ENCODE results near the gene CCDC148. TPM values are rescaled to one million over a fixed set of nuclear protein-coding genes. Genes with fewer than 3 reads are reported as not detected.

Gene CCDC148
- not detected for total RNA-seq

GRCh38 chr2:158456309-158457066 lies at the start of gene CCDC148, which contains the start of gene PKP4:
CCDC148 (minus strand) TSS chr2:158456753; CDS start chr2:158456439, 314 bp downstream.
PKP4 (plus strand) TSS chr2:158456952; CDS start chr2:158533185, 76,233 bp downstream.
- Mint-ChIP-seq H3K4me1 (ENCODE audit: low read depth) (peaks cover 24% of the 10 kb centered on the region), H3K27me3 (ENCODE audit: low read depth) (no peaks in the 10 kb centered on the region), H3K9me3 (no peaks in the 10 kb centered on the region), H3K27ac (peak within 1 kb of the TSS; percentile 79), H3K4me3 (peak within 1 kb of the TSS; percentile 95), H3K36me3 (ENCODE audit: low read depth) (peaks cover 3% of the 10 kb centered on the region)
- intact Hi-C loops (cut with micrococcal nuclease): loop anchor here (1.0 to 10.0 kb wide), 13 partner anchors 66 to 1922 kb away; partner anchors contain the start of genes ACVR1, ACVR1C, MARCHF7 and TANC1
- CTCF ChIA-PET: interaction anchor here (0.6 to 0.8 kb wide), 2 partner anchors 27 to 1091 kb away, joined by 3 to 8 read pairs; no protein-coding TSS in a partner anchor
- peak; percentile 94 for DNase-seq

- intact Hi-C loops (cut with micrococcal nuclease): no loop called here
- H3K4me1 Mint-ChIP-seq (ENCODE audit: low read depth): peaks cover 18% of the 10 kb centered on the region
- no peaks in the 10 kb centered on the region for H3K36me3 Mint-ChIP-seq (ENCODE audit: low read depth)
- CTCF ChIA-PET: no interaction called here
- no peak overlapping the region for H3K4me3 Mint-ChIP-seq
- no peaks in the 10 kb centered on the region for H3K27me3 Mint-ChIP-seq (ENCODE audit: low read depth)
- H3K9me3 Mint-ChIP-seq: no peaks in the 10 kb centered on the region
- no peak for DNase-seq
- no peak overlapping the region for H3K27ac Mint-ChIP-seq
Observed at GRCh38 chr2:158505448-158505934, 48.9 kb upstream of the CCDC148 start.

- CTCF ChIA-PET: no interaction called here
- no peaks in the 10 kb centered on the region for H3K27me3 Mint-ChIP-seq (ENCODE audit: low read depth)
- peaks cover 1% of the 10 kb centered on the region for H3K36me3 Mint-ChIP-seq (ENCODE audit: low read depth)
- H3K4me3 Mint-ChIP-seq: no peak overlapping the region
- intact Hi-C loops (cut with micrococcal nuclease): no loop called here
- no peak overlapping the region for H3K27ac Mint-ChIP-seq
- H3K4me1 Mint-ChIP-seq (ENCODE audit: low read depth): peaks cover 10% of the 10 kb centered on the region
- H3K9me3 Mint-ChIP-seq: no peaks in the 10 kb centered on the region
- no peak for DNase-seq
Observed at GRCh38 chr2:158504088-158504487, 47.5 kb upstream of the CCDC148 start.

- Mint-ChIP-seq H3K4me1 (ENCODE audit: low read depth) (peaks cover 10% of the 10 kb centered on the region), H3K27ac (no peak overlapping the region), H3K27me3 (ENCODE audit: low read depth) (no peaks in the 10 kb centered on the region), H3K4me3 (no peak overlapping the region), H3K9me3 (no peaks in the 10 kb centered on the region), H3K36me3 (ENCODE audit: low read depth) (peaks cover 1% of the 10 kb centered on the region)
- CTCF ChIA-PET: no interaction called here
- no peak for DNase-seq
- intact Hi-C loops (cut with micrococcal nuclease): no loop called here
Observed at GRCh38 chr2:158502974-158503373, 46.4 kb upstream of the CCDC148 start.

GRCh38 chr2:158501301-158501700 lies 44.7 kb upstream of the CCDC148 start:
- no peak overlapping the region for H3K27ac Mint-ChIP-seq
- H3K4me1 Mint-ChIP-seq (ENCODE audit: low read depth): peaks cover 13% of the 10 kb centered on the region

GRCh38 chr2:158500333-158500732 lies 43.8 kb upstream of the CCDC148 start:
- Mint-ChIP-seq H3K27ac (no peak overlapping the region), H3K27me3 (ENCODE audit: low read depth) (no peaks in the 10 kb centered on the region), H3K9me3 (no peaks in the 10 kb centered on the region), H3K4me1 (ENCODE audit: low read depth) (peaks cover 12% of the 10 kb centered on the region), H3K36me3 (ENCODE audit: low read depth) (peaks cover 1% of the 10 kb centered on the region), H3K4me3 (no peak overlapping the region)
- CTCF ChIA-PET: no interaction called here
- intact Hi-C loops (cut with micrococcal nuclease): no loop called here
- DNase-seq: no peak

More at GRCh38 chr2:158501301-158501700, 44.7 kb upstream of the CCDC148 start:
- intact Hi-C loops (cut with micrococcal nuclease): no loop called here
- no peak for DNase-seq
- Mint-ChIP-seq H3K9me3 (no peaks in the 10 kb centered on the region), H3K36me3 (ENCODE audit: low read depth) (peaks cover 1% of the 10 kb centered on the region), H3K27me3 (ENCODE audit: low read depth) (no peaks in the 10 kb centered on the region), H3K4me3 (no peak overlapping the region)
- CTCF ChIA-PET: no interaction called here

- Mint-ChIP-seq H3K27me3 (ENCODE audit: low read depth) (no peaks in the 10 kb centered on the region), H3K36me3 (ENCODE audit: low read depth) (peaks cover 1% of the 10 kb centered on the region), H3K4me1 (ENCODE audit: low read depth) (peaks cover 12% of the 10 kb centered on the region), H3K4me3 (no peak overlapping the region), H3K9me3 (no peaks in the 10 kb centered on the region), H3K27ac (no peak overlapping the region)
- intact Hi-C loops (cut with micrococcal nuclease): no loop called here
- DNase-seq: no peak
- CTCF ChIA-PET: no interaction called here
Observed at GRCh38 chr2:158499383-158499782, 42.8 kb upstream of the CCDC148 start.

GRCh38 chr2:158498749-158499136 lies 42.2 kb upstream of the CCDC148 start:
- Mint-ChIP-seq H3K4me3 (no peak overlapping the region), H3K27ac (no peak overlapping the region), H3K9me3 (no peaks in the 10 kb centered on the region), H3K4me1 (ENCODE audit: low read depth) (peaks cover 12% of the 10 kb centered on the region), H3K27me3 (ENCODE audit: low read depth) (no peaks in the 10 kb centered on the region), H3K36me3 (ENCODE audit: low read depth) (peaks cover 1% of the 10 kb centered on the region)
- no peak for DNase-seq
- intact Hi-C loops (cut with micrococcal nuclease): no loop called here
- CTCF ChIA-PET: interaction anchor here (1.3 kb wide), 1 partner anchor 40 kb away, joined by 3 read pairs; no protein-coding TSS in a partner anchor

GRCh38 chr2:158498043-158498748 lies 41.6 kb upstream of the CCDC148 start:
- H3K4me3 Mint-ChIP-seq: no peak overlapping the region
- CTCF ChIA-PET: interaction anchor here (1.3 kb wide), 1 partner anchor 40 kb away, joined by 3 read pairs; no protein-coding TSS in a partner anchor
- no peak overlapping the region for H3K27ac Mint-ChIP-seq
- peaks cover 1% of the 10 kb centered on the region for H3K36me3 Mint-ChIP-seq (ENCODE audit: low read depth)
- peaks cover 12% of the 10 kb centered on the region for H3K4me1 Mint-ChIP-seq (ENCODE audit: low read depth)
- intact Hi-C loops (cut with micrococcal nuclease): no loop called here
- H3K27me3 Mint-ChIP-seq (ENCODE audit: low read depth): no peaks in the 10 kb centered on the region
- DNase-seq: no peak
- no peaks in the 10 kb centered on the region for H3K9me3 Mint-ChIP-seq

- Mint-ChIP-seq H3K36me3 (ENCODE audit: low read depth) (peaks cover 1% of the 10 kb centered on the region), H3K27me3 (ENCODE audit: low read depth) (no peaks in the 10 kb centered on the region), H3K4me3 (no peak overlapping the region), H3K4me1 (ENCODE audit: low read depth) (peaks cover 12% of the 10 kb centered on the region), H3K9me3 (no peaks in the 10 kb centered on the region), H3K27ac (no peak overlapping the region)
- intact Hi-C loops (cut with micrococcal nuclease): no loop called here
- CTCF ChIA-PET: interaction anchor here (0.6 to 1.3 kb wide), 2 partner anchors 18 to 39 kb away, joined by 3 read pairs; no protein-coding TSS in a partner anchor
- no peak for DNase-seq
Observed at GRCh38 chr2:158497486-158497885, 40.9 kb upstream of the CCDC148 start.

GRCh38 chr2:158496986-158497385 lies 40.4 kb upstream of the CCDC148 start:
- Mint-ChIP-seq H3K9me3 (no peaks in the 10 kb centered on the region), H3K4me1 (ENCODE audit: low read depth) (peaks cover 12% of the 10 kb centered on the region), H3K4me3 (no peak overlapping the region), H3K36me3 (ENCODE audit: low read depth) (peaks cover 1% of the 10 kb centered on the region), H3K27ac (no peak overlapping the region), H3K27me3 (ENCODE audit: low read depth) (no peaks in the 10 kb centered on the region)
- intact Hi-C loops (cut with micrococcal nuclease): no loop called here
- DNase-seq: no peak
- CTCF ChIA-PET: interaction anchor here (0.6 to 0.9 kb wide), 3 partner anchors 19 to 111 kb away, joined by 3 to 4 read pairs (median 3); no protein-coding TSS in a partner anchor

GRCh38 chr2:158495175-158495574 lies 38.6 kb upstream of the CCDC148 start:
- no peak overlapping the region for H3K27ac Mint-ChIP-seq
- no peaks in the 10 kb centered on the region for H3K27me3 Mint-ChIP-seq (ENCODE audit: low read depth)
- no peak for DNase-seq
- no peaks in the 10 kb centered on the region for H3K9me3 Mint-ChIP-seq
- peaks cover 1% of the 10 kb centered on the region for H3K36me3 Mint-ChIP-seq (ENCODE audit: low read depth)
- peaks cover 12% of the 10 kb centered on the region for H3K4me1 Mint-ChIP-seq (ENCODE audit: low read depth)
- intact Hi-C loops (cut with micrococcal nuclease): no loop called here
- CTCF ChIA-PET: no interaction called here
- no peak overlapping the region for H3K4me3 Mint-ChIP-seq
